GM18858 (cell line): Measurements from ENCODE around the gene BOC.

Source experiments
- ATAC-seq: cut with Tn5 transposase; IDR thresholded peaks from one replicate; pipeline ENCODE4 v1.9.1; 2021; ENCODE audit not compliant: unreplicated experiment

The BOC gene

DNA sequence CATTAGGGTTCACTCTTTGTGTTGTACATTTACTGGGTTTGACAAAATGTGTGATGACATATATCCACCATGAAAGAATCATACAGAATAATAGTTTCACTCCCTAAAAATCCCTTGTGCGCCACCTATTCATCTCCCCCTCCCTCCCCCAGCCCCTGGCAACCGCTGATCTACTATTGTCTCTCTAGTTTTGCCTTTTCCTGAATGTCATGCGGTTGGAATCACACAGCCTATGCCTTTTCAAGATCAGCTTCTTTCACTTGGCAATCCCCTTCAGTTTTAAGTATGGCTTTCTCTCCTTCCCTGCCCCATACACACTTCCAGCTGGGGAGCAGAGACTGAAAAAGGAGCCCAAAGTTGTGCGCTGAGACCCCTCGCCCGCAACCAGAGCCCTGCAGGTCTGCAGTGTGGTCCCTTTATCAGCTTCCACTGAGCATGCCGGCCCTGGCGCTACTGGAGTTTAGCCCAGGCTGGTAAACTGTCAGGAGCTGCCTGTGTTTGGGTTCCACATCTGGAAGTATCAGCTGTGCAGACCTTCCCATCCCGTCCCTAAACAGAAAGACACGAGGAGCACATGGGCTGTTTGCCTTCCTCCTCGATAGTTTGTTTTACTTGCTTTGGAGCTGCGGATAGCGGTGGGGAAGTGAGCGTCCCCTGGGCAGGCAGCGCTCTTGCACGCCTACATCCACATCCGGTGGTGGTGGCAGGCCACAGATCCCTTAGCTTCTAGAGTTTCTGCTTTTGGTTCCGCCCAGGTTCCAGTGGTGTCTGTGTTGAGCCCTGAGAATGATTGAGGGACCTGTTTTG lies 12.3 kb downstream of the BOC start:
- peak; percentile 86 for ATAC-seq

DNA sequence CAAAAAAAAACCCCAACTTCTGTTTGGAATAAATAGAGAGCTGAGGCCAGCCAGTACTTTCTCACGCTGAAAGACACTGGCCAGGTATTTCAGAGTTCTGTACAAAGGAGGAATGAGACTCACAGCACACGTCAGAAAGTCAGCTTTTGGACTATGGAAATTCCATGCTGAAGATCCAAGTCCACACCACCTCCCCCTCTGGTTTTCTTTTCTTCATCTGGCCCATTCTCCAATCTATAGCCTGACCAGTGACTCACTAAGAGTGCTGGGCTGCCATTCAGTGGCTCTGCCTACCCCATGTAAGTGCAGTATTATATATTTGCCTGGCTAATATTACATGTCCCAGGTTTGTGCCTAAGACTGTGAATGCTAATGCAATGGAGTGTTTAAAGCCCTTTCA lies 13.9 kb downstream of the BOC start:
- ATAC-seq: no peak

DNA sequence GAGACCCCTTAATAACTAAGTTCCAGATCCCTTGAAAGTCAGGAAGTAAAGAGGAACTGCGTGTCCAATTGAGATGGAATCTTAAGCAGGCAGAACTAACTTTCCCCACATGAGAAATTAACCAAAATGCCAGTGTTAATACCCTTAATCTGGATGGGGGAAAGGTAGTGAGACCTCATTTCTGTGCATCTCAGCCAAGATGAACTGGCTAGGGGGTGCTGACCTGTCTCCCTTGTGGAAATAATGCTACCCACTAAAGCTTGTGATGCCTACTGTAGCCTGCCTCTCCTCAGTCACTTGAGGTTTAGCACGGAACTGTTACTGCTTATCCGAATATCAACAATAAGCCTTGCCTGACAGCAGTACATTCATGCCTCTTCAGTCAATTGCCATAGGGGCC lies 15.1 kb downstream of the BOC start:
- ATAC-seq: no peak

DNA sequence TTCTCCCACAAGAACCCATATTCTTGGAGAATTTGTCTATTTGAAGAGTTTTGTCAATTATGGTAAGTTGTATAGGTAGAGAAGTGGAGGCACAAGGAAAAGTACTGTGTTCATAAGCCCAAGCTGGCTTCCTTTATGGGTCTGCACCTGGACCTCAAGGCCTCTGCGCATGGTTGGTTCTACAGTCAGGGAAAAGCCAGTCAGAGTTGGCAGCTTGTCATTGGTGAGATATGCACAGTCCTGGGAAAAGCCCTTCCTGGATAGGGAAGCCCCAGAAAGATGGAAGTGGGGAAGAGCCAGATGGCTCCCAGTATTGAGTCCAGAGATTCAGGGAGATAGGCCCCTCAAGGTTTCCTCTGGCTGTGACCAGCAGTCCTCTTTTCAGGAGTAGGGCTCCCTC lies 15.8 kb downstream of the BOC start:
- no peak for ATAC-seq

DNA sequence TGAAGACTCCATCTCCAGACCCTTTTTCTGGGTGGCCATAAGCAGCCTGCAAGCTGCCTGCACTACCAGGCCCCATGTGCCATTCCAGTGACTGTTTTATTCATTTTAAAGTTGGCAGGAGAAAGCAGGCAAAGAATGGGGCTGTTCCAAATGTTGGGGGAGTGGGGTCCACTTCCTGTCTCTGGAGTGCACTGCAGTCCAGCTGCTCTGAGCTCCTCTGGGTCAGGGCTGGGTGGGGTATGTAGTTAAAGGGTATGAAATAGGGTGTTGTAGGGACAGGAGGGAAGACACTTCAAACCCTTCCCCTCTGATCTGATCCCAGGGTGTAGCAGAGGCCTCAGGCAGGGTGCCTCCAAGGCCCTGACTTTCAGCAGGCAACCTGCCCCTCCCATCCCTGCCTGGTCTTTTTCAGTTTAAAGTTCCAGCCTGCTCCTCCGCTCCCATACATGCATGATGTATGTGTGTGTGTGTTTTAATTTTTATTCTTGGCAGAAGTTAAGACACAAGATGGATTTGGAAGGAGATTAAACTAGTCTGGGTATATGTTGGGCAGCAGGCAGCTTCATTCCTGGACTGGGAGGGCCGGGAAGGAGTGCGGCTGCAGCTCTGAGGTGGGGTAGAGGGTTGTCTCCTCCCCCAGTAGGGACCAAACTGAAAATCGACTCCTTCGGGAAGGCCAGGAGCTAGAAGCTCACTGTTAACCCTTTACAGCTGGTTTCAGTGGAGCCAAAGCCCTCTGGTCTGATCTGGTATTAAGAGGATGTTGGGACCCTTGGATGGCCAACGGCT lies 17.3 kb downstream of the BOC start:
- ATAC-seq: no peak

DNA sequence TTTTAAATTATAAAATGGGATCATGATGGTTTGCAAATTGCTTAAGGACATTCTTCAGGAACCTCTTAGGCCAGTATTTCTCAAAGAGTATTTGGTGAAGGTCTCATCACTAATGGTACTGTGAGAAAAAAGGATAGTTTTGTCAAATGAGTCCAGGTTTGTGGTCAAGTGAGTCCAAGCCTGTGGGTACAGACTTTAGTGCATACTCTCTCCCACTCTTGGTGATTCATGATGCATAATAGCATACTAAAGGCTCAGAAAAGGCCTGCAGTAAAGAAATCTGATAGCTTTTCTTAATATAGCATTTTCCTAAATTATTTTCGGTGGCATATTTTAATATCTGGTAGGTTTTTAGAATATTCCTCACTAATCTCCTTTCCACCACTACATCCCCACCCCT lies 20.0 kb downstream of the BOC start:
- ATAC-seq: no peak

DNA sequence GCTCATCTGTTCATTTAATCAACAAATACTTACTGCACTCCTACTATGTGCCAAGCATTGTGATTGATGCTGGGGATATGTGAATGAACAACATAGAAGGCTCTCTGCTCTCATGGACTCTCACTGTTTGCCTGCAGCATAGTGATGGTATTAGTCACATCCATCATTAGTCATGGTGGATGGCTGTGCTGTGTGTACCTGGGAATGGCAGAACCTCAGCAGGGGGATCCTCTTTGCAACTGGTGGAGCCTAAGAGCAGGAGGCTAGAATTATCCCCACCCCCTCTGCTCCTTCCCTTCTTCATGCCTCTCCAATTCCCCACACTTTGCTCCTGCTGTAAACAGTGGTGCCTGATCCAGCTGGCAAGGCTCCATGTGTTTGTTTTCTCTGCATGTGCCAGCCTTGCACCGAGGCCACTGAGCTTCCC lies 20.5 kb downstream of the BOC start:
- ATAC-seq: no peak

DNA sequence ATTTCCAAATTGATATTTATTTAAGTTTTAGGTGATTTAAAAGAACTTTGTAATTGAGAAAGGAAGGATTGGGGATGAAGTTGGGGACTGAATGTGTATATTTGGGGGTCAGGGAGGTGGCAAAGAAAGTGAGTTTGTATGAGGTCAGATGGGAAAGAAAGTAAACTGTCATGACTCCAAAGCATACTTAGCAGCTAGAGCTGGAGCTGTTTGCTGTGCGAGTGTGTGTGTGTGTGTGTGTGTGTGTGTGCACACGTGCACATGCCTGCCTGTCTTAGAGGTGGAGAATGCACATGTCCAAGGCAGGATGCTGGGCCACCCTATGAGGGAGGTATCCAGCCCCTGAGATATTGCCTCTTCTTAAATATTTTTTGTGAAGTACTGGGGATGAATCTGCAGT lies 21.0 kb downstream of the BOC start:
- ATAC-seq: no peak

DNA sequence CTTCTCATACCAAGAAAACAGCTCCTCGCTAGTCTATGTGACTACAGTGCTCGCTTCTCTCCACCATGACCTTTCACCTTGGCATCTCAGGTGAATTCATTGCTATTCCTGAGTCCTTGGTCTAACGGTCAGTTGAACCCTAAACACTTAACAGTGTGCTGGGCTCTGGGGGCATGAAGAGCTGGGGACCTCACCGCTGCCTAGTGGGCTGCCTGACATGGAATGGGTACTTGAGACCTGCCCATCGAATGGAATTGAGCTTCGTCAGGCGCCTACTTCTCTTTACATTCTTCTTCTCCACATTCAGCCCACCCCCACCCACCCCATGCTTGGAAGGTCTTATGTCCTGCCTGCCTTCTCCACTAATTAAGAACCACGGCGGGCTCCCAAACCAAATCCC lies 22.1 kb downstream of the BOC start:
- no peak for ATAC-seq

DNA sequence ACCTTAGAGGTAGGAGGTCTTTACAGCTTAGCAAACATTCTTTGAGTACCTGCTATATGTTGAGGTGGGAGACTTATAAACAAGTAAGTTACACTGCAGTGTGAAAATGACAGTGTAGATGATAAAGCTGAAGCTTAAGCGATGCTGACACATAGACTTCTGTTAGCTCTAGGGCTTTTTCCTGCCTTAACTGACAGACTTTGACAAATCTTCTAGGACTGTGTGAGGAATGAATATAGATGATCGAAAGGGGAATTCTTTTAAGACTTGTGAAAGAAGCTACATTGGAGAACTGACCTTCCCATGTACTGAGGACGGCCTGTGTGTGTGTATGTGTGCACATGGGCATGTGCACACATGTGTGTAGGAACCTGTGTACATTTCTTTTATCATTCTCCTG lies 22.7 kb downstream of the BOC start:
- no peak for ATAC-seq

DNA sequence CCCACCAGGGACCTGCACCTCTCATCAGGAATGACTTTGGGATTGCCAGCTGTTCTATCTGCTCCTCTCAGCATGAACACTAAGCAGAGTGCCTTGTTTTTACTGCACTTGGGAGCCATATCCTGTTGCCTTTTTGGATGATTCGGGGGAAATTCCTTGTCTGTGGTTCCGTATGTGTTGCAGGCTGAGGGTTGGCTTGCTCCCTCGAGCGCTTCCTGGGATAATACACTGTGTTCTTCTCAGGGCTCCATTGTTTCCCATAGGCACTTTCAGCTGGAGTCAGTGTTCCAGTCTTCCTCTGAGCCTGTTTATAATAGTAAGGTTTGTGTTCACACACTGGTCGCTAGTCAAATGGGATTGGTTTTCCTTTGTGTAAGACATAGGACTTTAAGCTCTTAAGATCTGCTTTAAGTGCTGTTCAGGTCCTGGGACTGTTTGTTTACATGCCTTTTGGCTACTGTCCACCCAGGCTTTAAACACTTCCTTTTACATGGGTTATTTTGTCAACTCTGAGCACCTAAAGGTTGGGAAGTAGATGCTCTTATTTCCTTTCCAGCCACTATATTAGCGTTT lies 23.4 kb downstream of the BOC start:
- no peak for ATAC-seq

DNA sequence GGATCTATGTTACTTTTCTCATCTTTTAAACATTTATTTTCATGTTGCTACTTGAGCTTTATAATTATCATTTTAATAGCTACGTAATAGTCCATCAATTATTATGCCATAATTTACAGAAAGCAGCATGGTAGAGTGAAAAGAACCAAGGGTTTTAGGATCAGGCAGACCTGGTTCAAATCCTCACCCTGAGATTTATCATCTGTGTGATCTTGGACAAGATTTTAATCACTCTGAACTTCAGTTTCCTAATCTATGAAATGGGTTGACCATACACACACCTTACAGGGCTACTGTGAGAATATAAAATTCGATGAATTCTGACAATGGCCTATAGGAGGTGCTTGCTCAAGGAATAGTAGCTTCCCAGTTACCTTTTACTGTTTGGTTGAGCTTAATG lies 27.1 kb downstream of the BOC start:
- ATAC-seq: no peak

DNA sequence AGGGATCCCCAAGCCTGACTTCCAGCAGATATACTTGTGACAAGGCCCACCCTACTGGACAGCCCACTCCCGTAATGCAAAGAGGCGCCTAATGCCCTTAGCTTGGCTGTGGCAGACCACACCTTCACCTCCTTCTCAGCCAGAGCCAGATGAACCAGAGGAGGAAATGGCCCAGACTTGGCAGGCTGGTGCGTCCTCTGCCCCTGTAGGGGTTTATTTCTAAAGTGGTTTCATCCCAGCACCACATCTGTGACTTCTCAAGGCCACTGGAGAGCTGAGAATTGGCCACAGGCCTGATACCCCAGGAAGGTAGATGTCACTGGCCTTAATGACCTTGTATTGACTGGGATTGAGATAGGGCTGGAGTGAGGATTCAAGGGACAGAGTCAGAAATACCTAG lies 29.5 kb downstream of the BOC start:
- no peak for ATAC-seq

DNA sequence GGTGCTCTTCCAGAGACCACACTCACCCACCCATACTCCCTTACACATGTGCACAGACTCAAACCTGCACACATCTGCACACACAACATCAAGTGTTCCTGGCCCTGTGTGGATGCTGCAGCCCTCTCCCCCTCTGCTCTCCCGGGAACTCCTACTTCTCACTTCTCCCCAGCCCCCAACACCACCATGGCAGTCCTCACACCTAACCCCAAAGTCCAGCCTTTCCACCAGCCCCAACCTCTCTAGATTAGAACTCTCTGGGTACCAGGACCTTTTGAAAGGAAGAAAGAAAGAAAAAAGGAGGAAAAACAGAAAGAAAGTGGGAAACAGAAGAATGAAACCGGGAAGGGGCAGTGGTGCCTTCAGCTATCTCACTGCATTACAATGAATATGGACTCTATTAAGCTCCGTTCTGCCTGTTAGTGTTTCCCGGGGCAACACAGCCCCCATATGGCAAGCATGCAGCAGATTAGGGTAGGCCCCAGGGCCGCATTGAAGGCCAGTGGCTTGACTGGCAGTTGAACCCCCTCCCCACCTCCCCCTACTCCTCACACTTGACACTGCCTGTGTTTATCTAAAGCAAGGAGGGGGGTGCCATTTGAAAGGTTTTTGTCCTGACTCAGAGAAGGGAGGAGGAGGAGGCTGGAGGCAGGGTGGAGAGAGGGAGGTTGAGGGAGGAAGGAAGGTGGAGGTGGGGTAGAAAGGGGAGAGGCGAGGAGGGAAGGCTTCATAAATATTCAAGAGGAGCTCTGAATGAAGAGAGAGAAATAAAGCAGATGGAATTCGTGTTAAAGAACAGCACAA lies 30.1 kb downstream of the BOC start:
- no peak for ATAC-seq

DNA sequence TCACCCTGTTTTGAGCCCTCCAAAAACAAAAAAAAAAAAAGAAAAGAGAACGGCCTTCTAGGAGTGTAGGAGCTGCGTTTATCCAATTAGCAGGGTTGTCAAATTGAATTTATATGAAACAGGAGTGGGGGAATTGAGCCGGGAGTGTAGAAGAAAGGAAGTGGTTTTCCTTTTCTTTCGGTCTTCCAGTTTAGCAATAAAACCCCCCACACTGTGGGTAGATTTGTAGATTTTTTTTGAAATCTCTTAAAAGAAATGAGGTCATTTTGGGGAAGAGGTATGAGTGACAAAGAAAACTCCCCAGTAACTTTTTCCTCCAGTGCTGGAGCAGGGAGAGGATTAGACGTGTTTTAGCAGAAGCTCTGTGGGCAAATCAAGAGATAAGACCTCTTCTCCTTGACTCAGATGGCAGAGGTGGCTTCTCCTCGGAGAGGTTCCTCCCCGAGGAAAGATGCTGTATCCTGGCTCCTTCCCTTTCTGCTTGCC lies 30.8 kb downstream of the BOC start:
- no peak for ATAC-seq

DNA sequence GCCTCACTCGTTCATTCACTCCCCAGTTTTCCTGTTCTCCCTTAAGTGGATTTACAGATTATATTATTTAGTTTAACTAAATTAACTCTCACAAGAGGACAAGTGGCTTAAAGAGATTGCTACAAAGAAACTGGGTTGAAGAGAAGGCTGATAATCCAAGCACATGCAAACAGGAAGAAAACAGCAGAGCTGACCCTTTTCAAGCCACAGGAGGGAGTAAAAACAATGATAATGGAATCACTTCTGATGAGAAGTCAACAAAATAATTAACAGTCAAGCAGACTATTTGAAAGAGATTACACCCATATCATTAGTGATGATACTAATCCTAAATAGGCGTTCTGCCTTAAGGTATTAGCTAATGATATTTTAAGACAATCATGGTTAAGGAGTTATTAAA lies 31.7 kb downstream of the BOC start:
- ATAC-seq: no peak

DNA sequence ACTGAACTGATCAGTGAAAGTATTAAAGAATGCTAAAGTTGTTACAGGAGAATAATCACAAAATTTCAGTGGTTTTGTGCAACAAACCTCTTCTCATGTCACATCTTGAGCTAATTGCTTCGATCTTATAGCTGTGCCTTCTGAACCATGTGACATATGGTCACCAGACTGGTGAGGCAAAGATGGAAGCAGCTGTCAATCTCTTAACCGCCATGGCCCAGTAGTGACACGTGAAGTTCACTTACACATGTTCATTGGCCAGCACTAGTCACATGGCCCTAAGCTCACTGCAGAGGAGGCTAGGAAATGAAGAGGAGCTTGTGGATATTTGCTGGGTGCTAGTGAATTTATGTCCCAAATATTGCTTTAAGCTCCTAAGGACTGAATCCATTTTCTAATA lies 32.5 kb downstream of the BOC start:
- ATAC-seq: no peak

DNA sequence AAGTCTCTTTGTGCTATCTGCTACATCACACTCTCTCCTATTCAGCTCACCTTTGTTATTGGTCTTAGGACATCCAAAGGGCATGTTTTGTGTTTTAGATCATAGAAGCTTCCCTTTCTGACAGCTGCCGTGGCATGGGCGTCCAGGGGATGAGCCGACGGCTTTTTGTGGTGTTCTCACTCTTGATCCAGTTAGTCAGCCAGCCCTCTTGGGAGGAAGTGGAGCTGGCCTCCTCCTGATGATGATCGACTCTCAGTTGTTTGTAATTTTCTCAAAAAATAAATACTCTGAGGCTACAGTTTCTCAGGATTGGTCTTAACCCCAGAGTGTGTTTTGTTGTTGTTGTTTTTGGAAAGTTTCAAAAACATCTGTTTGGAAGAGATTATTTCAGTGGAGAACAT lies 34.4 kb downstream of the BOC start:
- no peak for ATAC-seq

DNA sequence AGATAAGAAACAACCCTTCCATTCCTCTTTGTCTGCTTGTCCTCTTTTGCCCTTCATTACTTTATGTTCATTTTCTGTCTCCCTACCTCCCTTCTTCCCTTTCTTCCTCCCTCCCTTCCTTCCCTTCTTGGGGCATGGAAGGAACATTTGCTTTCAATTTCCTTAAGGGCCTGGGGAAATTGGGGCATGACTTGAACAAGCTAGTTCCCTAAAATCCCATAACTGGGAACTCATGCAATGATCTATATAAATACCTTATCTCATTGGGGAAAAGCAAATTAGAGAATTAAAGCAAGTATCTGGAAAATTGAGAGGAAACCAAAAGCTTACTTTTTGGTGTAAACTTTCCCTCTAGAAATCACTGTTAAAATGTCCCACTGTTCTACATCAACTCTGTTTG lies 35.7 kb downstream of the BOC start:
- no peak for ATAC-seq

DNA sequence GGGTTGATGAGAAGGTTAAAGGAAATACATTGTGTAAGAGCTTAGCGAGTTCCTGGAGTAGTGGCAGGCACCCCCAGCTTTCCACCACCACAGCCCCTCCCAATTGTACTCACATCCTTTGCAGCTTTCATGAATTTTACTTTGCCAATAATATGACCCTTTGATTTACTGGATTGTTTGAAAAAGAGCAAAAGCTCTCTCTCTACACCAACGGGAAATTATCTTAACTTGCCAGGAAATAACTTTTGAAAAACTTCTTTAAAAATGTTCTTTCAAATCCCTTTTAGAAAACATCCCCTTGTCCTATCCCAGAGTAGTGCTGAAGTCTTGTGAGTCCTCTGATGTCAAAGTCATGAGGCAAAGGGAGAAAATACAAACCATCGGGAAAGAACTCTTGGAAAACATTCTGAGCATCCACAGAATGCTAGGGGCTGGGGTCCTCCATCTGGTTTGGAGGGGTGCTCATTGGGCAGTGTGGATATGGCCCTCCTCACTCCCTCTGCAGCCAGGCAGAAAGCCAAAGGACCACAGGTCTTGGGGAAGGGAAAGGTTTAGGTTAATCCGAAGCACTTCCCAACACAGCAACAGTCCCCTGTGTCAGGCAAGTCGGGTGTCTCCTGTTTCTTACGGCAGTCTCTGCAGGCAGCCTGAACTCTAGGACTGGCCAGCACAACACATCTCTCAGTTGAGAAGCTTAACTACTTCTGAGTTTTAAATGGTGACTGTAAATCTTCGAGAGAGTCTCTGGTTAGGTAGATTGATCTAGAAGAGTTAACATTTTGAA lies 36.5 kb downstream of the BOC start:
- ATAC-seq: no peak
